MM.1S (cell line): ENCODE results near the gene KLHL12.

Source experiments
- DNase-seq: peaks from one replicate; pipeline ENCODE4 v3.0.0-alpha.2; 2015
- H2AFZ ChIP-seq: fragments of 300-600 bp; sonication (generic); 2 replicates; pipeline ENCODE4 v1.6.0; 2016; ENCODE audit warnings: antibody characterized with exemption, low read length
- H3F3A ChIP-seq: fragments of 300-600 bp; sonication (generic); 2 replicates; pipeline ENCODE4 v1.6.1; 2016; ENCODE audit warnings: mild to moderate bottlenecking, antibody characterized with exemption, low read length, moderate library complexity, mixed read lengths; ENCODE audit not compliant: insufficient read depth
- H3K27ac ChIP-seq: fragments of 300-600 bp; sonication (generic); 2 replicates; pipeline ENCODE4 v1.5.1; 2016; ENCODE audit warnings: mild to moderate bottlenecking, low read length
- H3K27me3 ChIP-seq: fragments of 300-600 bp; sonication (generic); replicated peaks from 2 replicates; pipeline ENCODE4 v1.6.0; 2016; ENCODE audit warnings: low read length; ENCODE audit not compliant: insufficient read depth
- H3K36me3 ChIP-seq: fragments of 300-600 bp; sonication (generic); replicated peaks from 2 replicates; pipeline ENCODE4 v1.6.1; 2016; ENCODE audit warnings: mild to moderate bottlenecking, low read length, mixed read lengths; ENCODE audit not compliant: insufficient read depth
- H3K4me1 ChIP-seq: fragments of 300-600 bp; sonication (generic); 2 replicates; pipeline ENCODE4 v1.6.1; 2016; ENCODE audit warnings: low read length, mixed read lengths
- H3K4me2 ChIP-seq: fragments of 300-600 bp; sonication (generic); 2 replicates; pipeline ENCODE4 v1.6.0; 2016; ENCODE audit warnings: low read depth, low read length
- H3K4me3 ChIP-seq: fragments of 300-600 bp; sonication (generic); 2 replicates; pipeline ENCODE4 v1.5.1; 2016; ENCODE audit warnings: low read length, mixed read lengths
- H3K79me2 ChIP-seq: fragments of 300-600 bp; sonication (generic); 2 replicates; pipeline ENCODE4 v1.6.1; 2016; ENCODE audit warnings: mixed run types, low read length, mixed read lengths
- H3K9ac ChIP-seq: fragments of 300-600 bp; sonication (generic); 2 replicates; pipeline ENCODE4 v1.6.1; 2016; ENCODE audit warnings: low read length, mixed read lengths
- H3K9me2 ChIP-seq: fragments of 300-600 bp; sonication (generic); replicated peaks from 2 replicates; pipeline ENCODE4 v1.6.1; 2016; ENCODE audit warnings: mild to moderate bottlenecking, low read length, mixed read lengths; ENCODE audit not compliant: insufficient read depth
- H3K9me3 ChIP-seq: fragments of 300-600 bp; sonication (generic); replicated peaks from 2 replicates; pipeline ENCODE4 v1.6.1; 2016; ENCODE audit warnings: mild to moderate bottlenecking, low read length, mixed read lengths; ENCODE audit not compliant: insufficient read depth
- H4K20me1 ChIP-seq: fragments of 300-600 bp; sonication (generic); 2 replicates; pipeline ENCODE4 v1.6.1; 2016; ENCODE audit warnings: mild to moderate bottlenecking, low read length, moderate library complexity, mixed read lengths; ENCODE audit not compliant: insufficient read depth
- EZH2 ChIP-seq: fragments of 300-600 bp; sonication (generic); optimal IDR thresholded peaks from 2 replicates; pipeline ENCODE3; 2017; ENCODE audit warnings: low read depth, mild to moderate bottlenecking, antibody characterized with exemption, low read length, mixed read lengths
- EZH2phosphoT487 ChIP-seq: fragments of 300-600 bp; sonication (generic); IDR thresholded peaks from 2 replicates; pipeline ENCODE4 v1.6.1; 2018; ENCODE audit warnings: antibody characterized with exemption, low read length
- TF ChIP-seq, protein P1 (sequence below): fragments of 300-600 bp; sonication (generic); IDR thresholded peaks from 2 replicates; pipeline ENCODE4 v1.5.1; 2016; ENCODE audit warnings: antibody characterized with exemption, low read length, mixed read lengths

Gene KLHL12

DNA sequence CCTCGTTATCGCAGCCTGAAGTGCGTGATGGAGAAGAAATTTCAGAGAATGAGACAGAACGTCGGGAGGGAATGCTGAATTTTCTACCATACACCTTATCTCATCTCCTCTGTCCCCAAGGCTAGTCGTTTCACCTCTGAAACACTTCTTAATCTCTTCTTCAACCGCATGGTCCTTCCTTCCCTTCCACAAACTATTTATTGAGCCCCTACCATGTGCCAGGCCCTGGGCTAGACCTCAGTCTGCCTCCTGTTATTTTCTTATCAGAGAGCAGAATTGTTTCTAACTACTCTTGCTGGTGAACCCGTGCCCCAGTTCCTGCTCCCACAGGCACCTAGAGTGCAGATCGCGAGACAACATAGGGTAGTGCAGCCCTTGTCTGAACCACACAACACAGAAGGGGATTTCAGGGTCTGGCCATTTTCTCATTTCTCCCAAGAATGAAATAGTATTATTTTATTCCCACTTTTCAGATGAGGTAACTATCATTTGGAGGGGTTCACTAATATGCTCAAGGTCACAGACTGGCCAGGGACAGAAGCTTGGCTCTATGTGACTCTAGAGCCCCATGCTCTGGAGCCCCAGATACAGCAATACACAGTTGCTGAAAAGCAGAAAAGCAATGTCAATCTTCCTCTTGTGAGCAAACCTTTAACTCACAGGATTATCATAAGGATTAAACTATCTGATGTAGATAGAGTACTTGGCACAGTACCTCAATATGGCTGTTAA, 31.7 kb upstream of the KLHL12 start:
- no peaks in the 10 kb centered on the region for H3K27me3 ChIP-seq

DNA sequence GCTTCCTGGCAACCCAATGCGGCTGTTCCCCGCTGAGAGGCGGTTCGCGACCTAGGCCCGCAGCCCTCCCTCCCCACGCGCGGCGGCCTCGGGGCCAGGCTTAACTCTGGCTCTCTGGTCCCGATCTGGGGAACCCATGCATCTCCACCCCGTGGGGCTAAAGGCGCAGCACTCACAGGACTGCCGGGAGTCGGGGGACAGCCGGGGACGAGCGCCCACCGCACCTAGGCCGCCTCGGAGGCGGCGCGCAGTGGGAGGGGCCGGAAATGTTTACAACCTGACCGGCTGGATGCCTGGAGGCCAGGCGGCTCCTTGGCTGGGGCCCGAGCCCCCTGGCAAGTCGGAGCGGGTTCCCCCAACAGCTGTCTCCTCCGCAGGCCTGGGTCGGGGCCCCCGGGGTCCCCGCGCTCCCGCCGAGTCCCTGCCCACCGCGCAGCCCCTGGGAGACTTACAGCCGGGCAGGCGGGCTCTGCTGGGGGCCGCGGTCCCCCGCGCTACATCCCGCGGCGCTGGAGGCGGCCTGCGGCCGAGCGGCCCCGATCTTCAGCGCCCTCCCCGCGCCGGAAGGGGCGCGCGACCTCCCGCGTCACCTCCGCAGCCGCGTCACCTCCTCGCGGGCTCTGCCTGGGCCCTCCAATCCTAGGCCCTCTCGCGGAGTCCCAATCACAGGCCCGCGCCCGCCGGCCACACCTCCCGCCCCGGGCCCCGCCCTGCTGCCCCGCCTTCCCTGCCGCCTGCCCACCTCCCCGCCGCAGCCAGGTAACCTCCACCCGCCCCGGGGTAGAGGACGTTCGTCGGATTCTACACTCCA, 30.9 kb upstream of the KLHL12 start, which contains the start of gene ADIPOR1:
Gene ADIPOR1 (minus strand): TSS at position 580 of the 811 bp plus-strand sequence. CDS start 7,242 bp downstream, outside the sequence.
- DNase-seq, result peak; percentile 96
- Histone ChIP-seq H3K4me1 (peaks cover 18% of the 10 kb centered on the region), H3K4me3 (peak within 1 kb of the TSS; percentile 98), H3K79me2 (peaks cover 51% of the 10 kb centered on the region), H2AFZ (peak within 1 kb of the TSS; percentile 73), H4K20me1 (peaks cover 9% of the 10 kb centered on the region; the same call in 1 of the 2 replicates), H3K9me2 (no peaks in the 10 kb centered on the region), H3K9me3 (no peaks in the 10 kb centered on the region), H3K9ac (peak within 1 kb of the TSS; percentile 94), H3K36me3 (no peaks in the 10 kb centered on the region; the same call in 1 of the 2 replicates), H3K27ac (peak within 1 kb of the TSS; percentile 79), H3F3A (peaks cover 29% of the 10 kb centered on the region), H3K4me2 (peak within 1 kb of the TSS; percentile 91), H3K27me3 (no peaks in the 10 kb centered on the region)
- TF ChIP-seq EZH2, result no peak
- TF ChIP-seq, protein P1, sequence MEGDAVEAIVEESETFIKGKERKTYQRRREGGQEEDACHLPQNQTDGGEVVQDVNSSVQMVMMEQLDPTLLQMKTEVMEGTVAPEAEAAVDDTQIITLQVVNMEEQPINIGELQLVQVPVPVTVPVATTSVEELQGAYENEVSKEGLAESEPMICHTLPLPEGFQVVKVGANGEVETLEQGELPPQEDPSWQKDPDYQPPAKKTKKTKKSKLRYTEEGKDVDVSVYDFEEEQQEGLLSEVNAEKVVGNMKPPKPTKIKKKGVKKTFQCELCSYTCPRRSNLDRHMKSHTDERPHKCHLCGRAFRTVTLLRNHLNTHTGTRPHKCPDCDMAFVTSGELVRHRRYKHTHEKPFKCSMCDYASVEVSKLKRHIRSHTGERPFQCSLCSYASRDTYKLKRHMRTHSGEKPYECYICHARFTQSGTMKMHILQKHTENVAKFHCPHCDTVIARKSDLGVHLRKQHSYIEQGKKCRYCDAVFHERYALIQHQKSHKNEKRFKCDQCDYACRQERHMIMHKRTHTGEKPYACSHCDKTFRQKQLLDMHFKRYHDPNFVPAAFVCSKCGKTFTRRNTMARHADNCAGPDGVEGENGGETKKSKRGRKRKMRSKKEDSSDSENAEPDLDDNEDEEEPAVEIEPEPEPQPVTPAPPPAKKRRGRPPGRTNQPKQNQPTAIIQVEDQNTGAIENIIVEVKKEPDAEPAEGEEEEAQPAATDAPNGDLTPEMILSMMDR, result no peak
- no peak for TF ChIP-seq EZH2phosphoT487

More for the DNA sequence above, 31.7 kb upstream of the KLHL12 start:
- peak overlapping the region; percentile 43 for H2AFZ ChIP-seq
- H3K4me3 ChIP-seq, result peak overlapping the region; percentile 55
- peak overlapping the region; percentile 87 for H3K4me2 ChIP-seq
- TF ChIP-seq EZH2phosphoT487 (no peak), EZH2 (no peak)
- TF ChIP-seq, protein P1, result no peak
- H3F3A ChIP-seq, result peaks cover 29% of the 10 kb centered on the region
- H3K9me3 ChIP-seq, result no peaks in the 10 kb centered on the region
- no peaks in the 10 kb centered on the region for H3K9me2 ChIP-seq
- DNase-seq, result peak; percentile 25
- H3K27ac ChIP-seq, result peak overlapping the region; percentile 32; the same call in 1 of the 2 replicates
- peaks cover 18% of the 10 kb centered on the region for H3K4me1 ChIP-seq
- no peaks in the 10 kb centered on the region; the same call in 1 of the 2 replicates for H3K36me3 ChIP-seq
- H3K9ac ChIP-seq, result peak overlapping the region; percentile 32; the same call in 1 of the 2 replicates
- 0 out of 2 replicates have a peak, but pooled peaks cover 4% of the 10 kb centered on the region for H4K20me1 ChIP-seq
- H3K79me2 ChIP-seq, result peaks cover 43% of the 10 kb centered on the region

GRCh38 chr1:202956969-202957368, 29.9 kb upstream of the KLHL12 start:
- peak overlapping the region; percentile 98 for H3K4me3 ChIP-seq
- H3K36me3 ChIP-seq, result no peaks in the 10 kb centered on the region; the same call in 1 of the 2 replicates
- peaks cover 18% of the 10 kb centered on the region for H3K4me1 ChIP-seq
- peaks cover 61% of the 10 kb centered on the region for H3K79me2 ChIP-seq
- H2AFZ ChIP-seq, result no peak overlapping the region
- no peaks in the 10 kb centered on the region for H3K9me2 ChIP-seq
- peaks cover 15% of the 10 kb centered on the region for H4K20me1 ChIP-seq
- H3K9ac ChIP-seq, result peak overlapping the region; percentile 94; the same call in 1 of the 2 replicates
- H3K27ac ChIP-seq, result peak overlapping the region; percentile 4; the same call in 1 of the 2 replicates
- no peaks in the 10 kb centered on the region for H3K27me3 ChIP-seq
- DNase-seq, result no peak
- H3K9me3 ChIP-seq, result no peaks in the 10 kb centered on the region
- TF ChIP-seq, protein P1, result no peak
- TF ChIP-seq EZH2 (no peak), EZH2phosphoT487 (no peak)
- peak overlapping the region; percentile 91 for H3K4me2 ChIP-seq
- H3F3A ChIP-seq, result peaks cover 29% of the 10 kb centered on the region
